Measurements from ENCODE around the gene ROBO1.

- TF ChIP-seq CTCF (IDR thresholded peaks at IDR 0.05; ENCODE audit: control extremely low read depth in 1 of 3, insufficient read depth in 1 of 3, low read depth in 1 of 3, low read length in 3 of 3) (no peak), EP300 (IDR thresholded peaks at IDR 0.05; ENCODE audit: borderline replicate concordance in 1 of 2, low read depth in 2 of 2, low read length in 2 of 2) (no peak), USF2 (IDR thresholded peaks at IDR 0.05; ENCODE audit: low read length) (no peak), SP4 (IDR thresholded peaks at IDR 0.05; ENCODE audit: low read length) (no peak), POLR2AphosphoS5 (IDR thresholded peaks at IDR 0.05; ENCODE audit: low read depth, low read length) (no peak), YY1 (IDR thresholded peaks at IDR 0.05; ENCODE audit: low read depth, low read length) (no peak), ZNF274 (IDR thresholded peaks at IDR 0.05; ENCODE audit: borderline replicate concordance, extremely low read depth, low read length) (no peak), ATF3 (IDR thresholded peaks at IDR 0.05; ENCODE audit: insufficient read depth, low read depth, low read length) (no peak), SP2 (IDR thresholded peaks at IDR 0.05; ENCODE audit: low read length) (no peak)
Observed at GRCh38 chr3:79175870-79176269, 591.9 kb downstream of the ROBO1 start.
